ENCODE measurements around the gene MTHFD1L. TPM values are rescaled to one million over a fixed set of nuclear protein-coding genes. Genes with fewer than 3 reads are reported as not detected.

Gene MTHFD1L
- total RNA-seq, 1 donor from 2014 or later, result 3.1 TPM

GRCh38 chr6:150863213-150863928 is 2.1 kb upstream of the MTHFD1L start:
- Histone ChIP-seq H3K9me3 (replicated peaks) (no peaks in the 10 kb centered on the region), H3K27ac (replicated peaks) (no peak overlapping the region), H3K27me3 (ENCODE audit: low read depth) (no peaks in the 10 kb centered on the region), H3K4me3 (no peak overlapping the region), H3K4me1 (peaks cover 19% of the 10 kb centered on the region), H3K36me3 (no peaks in the 10 kb centered on the region)
- intact Hi-C loops (cut with micrococcal nuclease), result no loop called here
- DNase-seq, result no peak
- TF ChIP-seq CTCF (IDR thresholded peaks at IDR 0.05; ENCODE audit: borderline replicate concordance), result no peak

- Histone ChIP-seq H3K9me3 (replicated peaks) (no peaks in the 10 kb centered on the region), H3K27me3 (ENCODE audit: low read depth) (no peaks in the 10 kb centered on the region), H3K4me1 (peaks cover 19% of the 10 kb centered on the region), H3K27ac (replicated peaks) (peak overlapping the region; percentile 88), H3K36me3 (no peaks in the 10 kb centered on the region), H3K4me3 (peak overlapping the region; percentile 90)
- no peak for TF ChIP-seq CTCF (IDR thresholded peaks at IDR 0.05; ENCODE audit: borderline replicate concordance)
- intact Hi-C loops (cut with micrococcal nuclease), result no loop called here
- DNase-seq, result no peak
Observed at GRCh38 chr6:150865043-150865405, 478 bp upstream of the MTHFD1L start.

- TF ChIP-seq CTCF (IDR thresholded peaks at IDR 0.05; ENCODE audit: borderline replicate concordance), result no peak
- no peaks in the 10 kb centered on the region for H3K36me3 ChIP-seq
- peak overlapping the region; percentile 88 for H3K27ac ChIP-seq (replicated peaks)
- no peaks in the 10 kb centered on the region for H3K9me3 ChIP-seq (replicated peaks)
- H3K4me3 ChIP-seq, result peak overlapping the region; percentile 90
- DNase-seq, result peak; percentile 79
- no peaks in the 10 kb centered on the region for H3K27me3 ChIP-seq (ENCODE audit: low read depth)
- H3K4me1 ChIP-seq, result peaks cover 19% of the 10 kb centered on the region
- intact Hi-C loops (cut with micrococcal nuclease), result no loop called here
Observed at GRCh38 chr6:150866147-150866990, 867 bp downstream of the MTHFD1L start.

GRCh38 chr6:150866991-150867501 is 1.5 kb downstream of the MTHFD1L start:
- H3K9me3 ChIP-seq (replicated peaks), result no peaks in the 10 kb centered on the region
- H3K27me3 ChIP-seq (ENCODE audit: low read depth), result no peaks in the 10 kb centered on the region
- H3K4me3 ChIP-seq, result peak overlapping the region; percentile 90
- peaks cover 19% of the 10 kb centered on the region for H3K4me1 ChIP-seq
- no peak for DNase-seq
- H3K36me3 ChIP-seq, result no peaks in the 10 kb centered on the region
- H3K27ac ChIP-seq (replicated peaks), result peak overlapping the region; percentile 88
- intact Hi-C loops (cut with micrococcal nuclease), result no loop called here
- no peak for TF ChIP-seq CTCF (IDR thresholded peaks at IDR 0.05; ENCODE audit: borderline replicate concordance)

- Histone ChIP-seq H3K27me3 (ENCODE audit: low read depth) (no peaks in the 10 kb centered on the region), H3K27ac (replicated peaks) (no peak overlapping the region), H3K36me3 (no peaks in the 10 kb centered on the region), H3K4me3 (no peak overlapping the region), H3K9me3 (replicated peaks) (no peaks in the 10 kb centered on the region), H3K4me1 (peaks cover 19% of the 10 kb centered on the region)
- no peak for TF ChIP-seq CTCF (IDR thresholded peaks at IDR 0.05; ENCODE audit: borderline replicate concordance)
- no peak for DNase-seq
- intact Hi-C loops (cut with micrococcal nuclease), result no loop called here
Observed at GRCh38 chr6:150868759-150869158, 3.3 kb downstream of the MTHFD1L start.
